Mucosa of gallbladder (tissue), 1 donor: ENCODE data around the gene MACROD2. TPM values are rescaled to one million over a fixed set of nuclear protein-coding genes. Genes with fewer than 3 reads are reported as not detected.
"Not testable (repeated sequence)": the region's sequence is repeated elsewhere in the genome, so short reads cannot be mapped to it uniquely, and the experiment has no call there.

Experiments used
- DNase-seq: peaks from one replicate; pipeline ENCODE4 v3.0.0-alpha.2; 2020; ENCODE audit warnings: low spot score
- total RNA-seq: library from RNA; stranded (reverse); gene quantifications from one replicate; pipeline ENCODE4 v1.2.1, GENCODE V29; 2021
- donor health status: DM: no; HTN: no; CAD: no.

The MACROD2 gene
- total RNA-seq: 7.5 TPM

GRCh38 chr20:13995086-13995665, at the start of gene MACROD2:
Gene MACROD2, plus strand, starts transcription at chr20:13995516.
- DNase-seq: peak; percentile 95

- DNase-seq: no peak
Observed at GRCh38 chr20:13947719-13948118, 47.6 kb upstream of the MACROD2 start.

GRCh38 chr20:13953227-13953626, 42.1 kb upstream of the MACROD2 start:
- no peak for DNase-seq

- no peak for DNase-seq
Observed at GRCh38 chr20:13960119-13960518, 35.2 kb upstream of the MACROD2 start.

GRCh38 chr20:13960525-13960924, 34.8 kb upstream of the MACROD2 start:
- no peak for DNase-seq

- no peak for DNase-seq
Observed at GRCh38 chr20:13984211-13984610, 11.1 kb upstream of the MACROD2 start.

GRCh38 chr20:13990465-13990864, 4.9 kb upstream of the MACROD2 start, which contains the start of gene SEL1L2:
Gene SEL1L2, minus strand, starts transcription at chr20:13990614. Its CDS starts 80 bp downstream, at chr20:13990534.
- DNase-seq: no peak

GRCh38 chr20:13991311-13991710, 4.0 kb upstream of the MACROD2 start:
- no peak for DNase-seq

GRCh38 chr20:13991955-13992354, 3.4 kb upstream of the MACROD2 start:
- DNase-seq: not testable (repeated sequence)

- DNase-seq: peak; percentile 14
Observed at GRCh38 chr20:13995841-13996240, 525 bp downstream of the MACROD2 start.

- DNase-seq: no peak
Observed at GRCh38 chr20:13996265-13996664, 949 bp downstream of the MACROD2 start.

GRCh38 chr20:14000917-14001316, 5.6 kb downstream of the MACROD2 start:
- no peak for DNase-seq

GRCh38 chr20:14005996-14006395, 10.7 kb downstream of the MACROD2 start:
- DNase-seq: no peak

GRCh38 chr20:14009208-14009607, 13.9 kb downstream of the MACROD2 start:
- DNase-seq: no peak

- DNase-seq: no peak
Observed at GRCh38 chr20:14012671-14013070, 17.4 kb downstream of the MACROD2 start.

- DNase-seq: no peak
Observed at GRCh38 chr20:14030991-14031390, 35.7 kb downstream of the MACROD2 start.

- DNase-seq: no peak
Observed at GRCh38 chr20:14033310-14033709, 38.0 kb downstream of the MACROD2 start.

GRCh38 chr20:14036567-14036966, 41.3 kb downstream of the MACROD2 start:
- no peak for DNase-seq

- DNase-seq: not testable (repeated sequence)
Observed at GRCh38 chr20:14044712-14045276, 49.5 kb downstream of the MACROD2 start.

GRCh38 chr20:14046534-14046933, 51.2 kb downstream of the MACROD2 start:
- DNase-seq: no peak

- DNase-seq: no peak
Observed at GRCh38 chr20:14049111-14049510, 53.8 kb downstream of the MACROD2 start.

- DNase-seq: no peak
Observed at GRCh38 chr20:14051454-14051853, 56.1 kb downstream of the MACROD2 start.

- DNase-seq: peak; percentile 32
Observed at GRCh38 chr20:14055127-14055742, 59.9 kb downstream of the MACROD2 start.
